ENCODE results near the gene DIS3.

DNA sequence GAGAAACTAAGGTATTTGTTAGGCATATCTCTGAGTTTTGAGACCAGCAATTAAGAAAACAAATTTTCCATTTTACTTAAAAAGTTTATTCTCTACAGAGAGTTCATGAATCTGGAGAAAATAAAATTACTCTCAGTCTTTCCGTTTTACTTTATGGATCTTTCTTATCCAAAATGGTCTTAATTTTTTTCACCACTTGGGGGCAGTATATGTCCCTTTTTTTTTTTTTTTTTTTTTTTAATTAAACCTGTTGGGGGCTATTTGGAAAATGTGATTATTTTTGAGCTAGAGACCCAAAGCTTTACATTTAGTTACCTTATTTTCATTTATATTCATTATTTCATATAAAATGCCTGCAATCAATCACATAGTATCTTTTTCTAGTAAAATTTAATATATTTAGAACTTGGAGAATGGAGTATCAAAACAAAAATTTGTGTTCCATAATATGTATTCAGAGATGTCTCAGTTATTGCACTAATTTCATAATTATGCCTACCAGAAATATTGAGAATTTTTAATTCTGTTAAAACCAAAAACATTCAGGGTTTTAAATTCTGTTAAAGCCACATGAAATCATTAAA, 27.3 kb upstream of the DIS3 start:
- TF ChIP-seq, protein P1, sequence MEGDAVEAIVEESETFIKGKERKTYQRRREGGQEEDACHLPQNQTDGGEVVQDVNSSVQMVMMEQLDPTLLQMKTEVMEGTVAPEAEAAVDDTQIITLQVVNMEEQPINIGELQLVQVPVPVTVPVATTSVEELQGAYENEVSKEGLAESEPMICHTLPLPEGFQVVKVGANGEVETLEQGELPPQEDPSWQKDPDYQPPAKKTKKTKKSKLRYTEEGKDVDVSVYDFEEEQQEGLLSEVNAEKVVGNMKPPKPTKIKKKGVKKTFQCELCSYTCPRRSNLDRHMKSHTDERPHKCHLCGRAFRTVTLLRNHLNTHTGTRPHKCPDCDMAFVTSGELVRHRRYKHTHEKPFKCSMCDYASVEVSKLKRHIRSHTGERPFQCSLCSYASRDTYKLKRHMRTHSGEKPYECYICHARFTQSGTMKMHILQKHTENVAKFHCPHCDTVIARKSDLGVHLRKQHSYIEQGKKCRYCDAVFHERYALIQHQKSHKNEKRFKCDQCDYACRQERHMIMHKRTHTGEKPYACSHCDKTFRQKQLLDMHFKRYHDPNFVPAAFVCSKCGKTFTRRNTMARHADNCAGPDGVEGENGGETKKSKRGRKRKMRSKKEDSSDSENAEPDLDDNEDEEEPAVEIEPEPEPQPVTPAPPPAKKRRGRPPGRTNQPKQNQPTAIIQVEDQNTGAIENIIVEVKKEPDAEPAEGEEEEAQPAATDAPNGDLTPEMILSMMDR (IDR thresholded peaks at IDR 0.05), result peak; percentile 49; the same call in 1 of the 2 replicates
- TF ChIP-seq POLR2AphosphoS5 (IDR thresholded peaks at IDR 0.05; ENCODE audit: low read depth, low read length), result no peak
- TF ChIP-seq, protein P2, sequence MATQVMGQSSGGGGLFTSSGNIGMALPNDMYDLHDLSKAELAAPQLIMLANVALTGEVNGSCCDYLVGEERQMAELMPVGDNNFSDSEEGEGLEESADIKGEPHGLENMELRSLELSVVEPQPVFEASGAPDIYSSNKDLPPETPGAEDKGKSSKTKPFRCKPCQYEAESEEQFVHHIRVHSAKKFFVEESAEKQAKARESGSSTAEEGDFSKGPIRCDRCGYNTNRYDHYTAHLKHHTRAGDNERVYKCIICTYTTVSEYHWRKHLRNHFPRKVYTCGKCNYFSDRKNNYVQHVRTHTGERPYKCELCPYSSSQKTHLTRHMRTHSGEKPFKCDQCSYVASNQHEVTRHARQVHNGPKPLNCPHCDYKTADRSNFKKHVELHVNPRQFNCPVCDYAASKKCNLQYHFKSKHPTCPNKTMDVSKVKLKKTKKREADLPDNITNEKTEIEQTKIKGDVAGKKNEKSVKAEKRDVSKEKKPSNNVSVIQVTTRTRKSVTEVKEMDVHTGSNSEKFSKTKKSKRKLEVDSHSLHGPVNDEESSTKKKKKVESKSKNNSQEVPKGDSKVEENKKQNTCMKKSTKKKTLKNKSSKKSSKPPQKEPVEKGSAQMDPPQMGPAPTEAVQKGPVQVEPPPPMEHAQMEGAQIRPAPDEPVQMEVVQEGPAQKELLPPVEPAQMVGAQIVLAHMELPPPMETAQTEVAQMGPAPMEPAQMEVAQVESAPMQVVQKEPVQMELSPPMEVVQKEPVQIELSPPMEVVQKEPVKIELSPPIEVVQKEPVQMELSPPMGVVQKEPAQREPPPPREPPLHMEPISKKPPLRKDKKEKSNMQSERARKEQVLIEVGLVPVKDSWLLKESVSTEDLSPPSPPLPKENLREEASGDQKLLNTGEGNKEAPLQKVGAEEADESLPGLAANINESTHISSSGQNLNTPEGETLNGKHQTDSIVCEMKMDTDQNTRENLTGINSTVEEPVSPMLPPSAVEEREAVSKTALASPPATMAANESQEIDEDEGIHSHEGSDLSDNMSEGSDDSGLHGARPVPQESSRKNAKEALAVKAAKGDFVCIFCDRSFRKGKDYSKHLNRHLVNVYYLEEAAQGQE (IDR thresholded peaks at IDR 0.05; ENCODE audit: insufficient read depth in 1 of 2, low read depth in 2 of 2, low read length in 1 of 2), result no peak
- no peak for TF ChIP-seq TCF7L2 (IDR thresholded peaks at IDR 0.05; ENCODE audit: low read depth, low read length)
- no peak for TF ChIP-seq SIN3A (IDR thresholded peaks at IDR 0.05; ENCODE audit: borderline replicate concordance, insufficient read depth, low read depth, low read length)
